Tibial nerve (tissue), 3 donors: ENCODE results near the gene MED15.

Experiments used
- CTCF ChIP-seq, 5 experiments: fragments of 200-600 bp in 3 of 5; fragments of 450-650 bp in 2 of 5; sonication (generic) in 3 of 5; IDR thresholded peaks; one replicate each; pipeline ENCODE4 v1.5.1; 2016 to 2019; ENCODE audit warnings: antibody characterized with exemption in 5 of 5, mild to moderate bottlenecking in 3 of 5, moderate library complexity in 2 of 5
- POLR2A ChIP-seq, 2 donors: fragments of 450-650 bp; IDR thresholded peaks; one replicate each; pipeline ENCODE4 v1.6.1; 2017; ENCODE audit warnings: antibody characterized with exemption in 2 of 2, mild to moderate bottlenecking in 2 of 2, moderate library complexity in 2 of 2

- TF ChIP-seq CTCF (IDR thresholded peaks at IDR 0.05) = no peak
- TF ChIP-seq POLR2A (IDR thresholded peaks at IDR 0.05) = no peak
These were observed 32.3 kb upstream of the MED15 start for GRCh38 chr22:20475115-20475436.
